GM12872 (cell line): ENCODE measurements around the gene SLK.
A peak's percentile ranks its signal among the peaks of the same experiment; 100 is the strongest.

ENCODE experiments used
- TF ChIP-seq, protein P1 (sequence below): IDR thresholded peaks from 3 replicates; pipeline ENCODE4 v1.5.1; 2011; ENCODE audit warnings: low read depth, mild to moderate bottlenecking, low read length, moderate library complexity; ENCODE audit not compliant: insufficient read depth

Gene SLK

GRCh38 chr10:103977204-103977603 is 10.3 kb downstream of the SLK start:
- TF ChIP-seq, protein P1, sequence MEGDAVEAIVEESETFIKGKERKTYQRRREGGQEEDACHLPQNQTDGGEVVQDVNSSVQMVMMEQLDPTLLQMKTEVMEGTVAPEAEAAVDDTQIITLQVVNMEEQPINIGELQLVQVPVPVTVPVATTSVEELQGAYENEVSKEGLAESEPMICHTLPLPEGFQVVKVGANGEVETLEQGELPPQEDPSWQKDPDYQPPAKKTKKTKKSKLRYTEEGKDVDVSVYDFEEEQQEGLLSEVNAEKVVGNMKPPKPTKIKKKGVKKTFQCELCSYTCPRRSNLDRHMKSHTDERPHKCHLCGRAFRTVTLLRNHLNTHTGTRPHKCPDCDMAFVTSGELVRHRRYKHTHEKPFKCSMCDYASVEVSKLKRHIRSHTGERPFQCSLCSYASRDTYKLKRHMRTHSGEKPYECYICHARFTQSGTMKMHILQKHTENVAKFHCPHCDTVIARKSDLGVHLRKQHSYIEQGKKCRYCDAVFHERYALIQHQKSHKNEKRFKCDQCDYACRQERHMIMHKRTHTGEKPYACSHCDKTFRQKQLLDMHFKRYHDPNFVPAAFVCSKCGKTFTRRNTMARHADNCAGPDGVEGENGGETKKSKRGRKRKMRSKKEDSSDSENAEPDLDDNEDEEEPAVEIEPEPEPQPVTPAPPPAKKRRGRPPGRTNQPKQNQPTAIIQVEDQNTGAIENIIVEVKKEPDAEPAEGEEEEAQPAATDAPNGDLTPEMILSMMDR, result no peak

GRCh38 chr10:103979530-103979929 is 12.6 kb downstream of the SLK start:
- TF ChIP-seq, protein P1, result no peak

- TF ChIP-seq, protein P1, result no peak
Observed at GRCh38 chr10:103980288-103980906, 13.5 kb downstream of the SLK start.

DNA sequence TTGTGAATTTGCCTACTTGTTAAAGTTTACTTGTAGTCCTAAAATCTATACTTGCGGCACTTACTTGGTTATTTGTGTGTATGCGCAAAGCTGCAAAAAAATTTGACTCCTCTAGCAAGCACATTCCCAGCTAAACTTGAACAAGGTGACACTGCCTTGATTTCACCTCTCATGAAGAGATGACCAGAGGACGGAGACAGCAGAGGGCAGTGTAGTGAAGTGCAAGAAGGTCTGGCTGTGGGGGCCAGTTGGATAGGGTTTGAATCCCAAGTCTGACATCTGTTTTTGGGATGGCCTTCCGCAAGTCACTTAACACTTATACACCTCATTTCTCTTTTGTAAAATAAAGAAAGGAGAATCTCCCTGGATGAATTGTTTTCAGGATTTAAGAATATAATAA is 15.7 kb downstream of the SLK start:
- TF ChIP-seq, protein P1, result peak; percentile 33; the same call in 1 of the 3 replicates

- TF ChIP-seq, protein P1, result no peak
Observed at GRCh38 chr10:103983367-103983911, 16.5 kb downstream of the SLK start.

GRCh38 chr10:103985726-103986125 is 18.8 kb downstream of the SLK start:
- TF ChIP-seq, protein P1, result no peak

DNA sequence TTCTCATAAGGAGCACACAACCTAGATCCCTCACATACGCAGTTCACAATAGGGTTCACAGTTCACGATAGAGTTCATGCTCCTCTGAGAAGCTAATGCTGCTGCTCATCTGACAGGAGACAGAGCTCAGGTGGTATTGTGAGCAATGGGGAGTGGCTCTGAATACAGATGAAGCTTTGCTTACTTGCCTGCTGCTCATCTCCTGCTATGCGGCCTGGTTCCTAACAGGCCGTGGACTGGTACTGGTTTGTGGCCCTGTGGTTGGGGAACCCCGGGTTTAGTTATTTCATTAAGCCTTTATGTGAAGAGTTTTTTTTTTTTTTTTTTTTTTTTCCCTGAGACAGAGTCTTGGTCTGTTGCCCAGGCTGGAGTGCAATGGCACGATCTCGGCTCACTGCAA is 19.4 kb downstream of the SLK start:
- TF ChIP-seq, protein P1, result no peak
